ENCODE data around the gene CRYBG1. TPM values are rescaled to one million over a fixed set of nuclear protein-coding genes. Genes with fewer than 3 reads are reported as not detected.
"Not testable (repeated sequence)": the region's sequence is repeated elsewhere in the genome, so short reads cannot be mapped to it uniquely, and the experiment has no call there.

Gene CRYBG1
- total RNA-seq, 1 donor from 2014 or later, result 3.7 TPM

GRCh38 chr6:106509420-106510089 lies 149.0 kb downstream of the CRYBG1 start:
- Histone ChIP-seq H3K36me3 (ENCODE audit: control insufficient read depth in 3 of 3, insufficient read depth in 3 of 3, low read length in 3 of 3) (no peaks in the 10 kb centered on the region), H3K9me3 (ENCODE audit: control insufficient read depth in 3 of 3, low read length in 3 of 3) (no peaks in the 10 kb centered on the region), H3K27me3 (ENCODE audit: control insufficient read depth in 3 of 3, insufficient read depth in 3 of 3, low read length in 3 of 3) (peaks cover 40 to 49% (median 47%) of the 10 kb centered on the region in 3 donors), H3K27ac (ENCODE audit: low read depth, low read length) (no peak overlapping the region), H3K4me1 (ENCODE audit: control insufficient read depth in 3 of 3, insufficient read depth in 3 of 3, low read length in 3 of 3) (peaks cover 16 to 30% (median 19%) of the 10 kb centered on the region in 3 donors), H3K9ac (ENCODE audit: low read depth in 1 of 3, low read length in 3 of 3) (no peak overlapping the region), H3K4me3 (ENCODE audit: low read length in 3 of 3) (peak overlapping the region; percentile 60 to 70 (median 64))

- no peak overlapping the region for H3K27ac ChIP-seq (ENCODE audit: low read depth, low read length)
- H3K4me3 ChIP-seq (ENCODE audit: low read length in 3 of 3), result peak overlapping the region; percentile 60 to 70 (median 64)
- no peaks in the 10 kb centered on the region for H3K9me3 ChIP-seq (ENCODE audit: control insufficient read depth in 3 of 3, low read length in 3 of 3)
- no peaks in the 10 kb centered on the region for H3K36me3 ChIP-seq (ENCODE audit: control insufficient read depth in 3 of 3, insufficient read depth in 3 of 3, low read length in 3 of 3)
- peaks cover 16 to 30% (median 19%) of the 10 kb centered on the region in 3 donors for H3K4me1 ChIP-seq (ENCODE audit: control insufficient read depth in 3 of 3, insufficient read depth in 3 of 3, low read length in 3 of 3)
- H3K27me3 ChIP-seq (ENCODE audit: control insufficient read depth in 3 of 3, insufficient read depth in 3 of 3, low read length in 3 of 3), result peaks cover 39 to 49% (median 47%) of the 10 kb centered on the region in 3 donors
- H3K9ac ChIP-seq (ENCODE audit: low read depth in 1 of 3, low read length in 3 of 3), result no peak overlapping the region
Measured at GRCh38 chr6:106510090-106510970, 149.8 kb downstream of the CRYBG1 start.

GRCh38 chr6:106511288-106512047 lies 151.0 kb downstream of the CRYBG1 start:
- H3K4me3 ChIP-seq (ENCODE audit: low read length in 3 of 3), result peak overlapping the region; percentile 65 to 79 (median 75)
- peak overlapping the region in 2 of 3 donors; percentile 65 to 71 for H3K9ac ChIP-seq (ENCODE audit: low read depth in 1 of 3, low read length in 3 of 3)
- H3K36me3 ChIP-seq (ENCODE audit: control insufficient read depth in 3 of 3, insufficient read depth in 3 of 3, low read length in 3 of 3), result no peaks in the 10 kb centered on the region
- peaks cover 40 to 49% (median 47%) of the 10 kb centered on the region in 3 donors for H3K27me3 ChIP-seq (ENCODE audit: control insufficient read depth in 3 of 3, insufficient read depth in 3 of 3, low read length in 3 of 3)
- peaks cover 16 to 30% (median 19%) of the 10 kb centered on the region in 3 donors for H3K4me1 ChIP-seq (ENCODE audit: control insufficient read depth in 3 of 3, insufficient read depth in 3 of 3, low read length in 3 of 3)
- peak overlapping the region; percentile 59 for H3K27ac ChIP-seq (ENCODE audit: low read depth, low read length)
- H3K9me3 ChIP-seq (ENCODE audit: control insufficient read depth in 3 of 3, low read length in 3 of 3), result no peaks in the 10 kb centered on the region

GRCh38 chr6:106512048-106512967 lies 151.8 kb downstream of the CRYBG1 start:
- Histone ChIP-seq H3K36me3 (ENCODE audit: control insufficient read depth in 3 of 3, insufficient read depth in 3 of 3, low read length in 3 of 3) (no peaks in the 10 kb centered on the region), H3K4me1 (ENCODE audit: control insufficient read depth in 3 of 3, insufficient read depth in 3 of 3, low read length in 3 of 3) (peaks cover 16 to 30% (median 19%) of the 10 kb centered on the region in 3 donors), H3K9me3 (ENCODE audit: control insufficient read depth in 3 of 3, low read length in 3 of 3) (no peaks in the 10 kb centered on the region), H3K4me3 (ENCODE audit: low read length in 3 of 3) (peak overlapping the region; percentile 65 to 79 (median 75)), H3K27me3 (ENCODE audit: control insufficient read depth in 3 of 3, insufficient read depth in 3 of 3, low read length in 3 of 3) (peaks cover 40 to 45% (median 43%) of the 10 kb centered on the region in 3 donors), H3K9ac (ENCODE audit: low read depth in 1 of 3, low read length in 3 of 3) (peak overlapping the region; percentile 43 to 71 (median 65)), H3K27ac (ENCODE audit: low read depth, low read length) (peak overlapping the region; percentile 59)

GRCh38 chr6:106512968-106513574 lies 152.6 kb downstream of the CRYBG1 start:
- Histone ChIP-seq H3K9me3 (ENCODE audit: control insufficient read depth in 3 of 3, low read length in 3 of 3) (no peaks in the 10 kb centered on the region), H3K27ac (ENCODE audit: low read depth, low read length) (peak overlapping the region; percentile 59), H3K4me3 (ENCODE audit: low read length in 3 of 3) (peak overlapping the region; percentile 65 to 79 (median 75)), H3K27me3 (ENCODE audit: control insufficient read depth in 3 of 3, insufficient read depth in 3 of 3, low read length in 3 of 3) (peaks cover 37 to 40% (median 40%) of the 10 kb centered on the region in 3 donors), H3K36me3 (ENCODE audit: control insufficient read depth in 3 of 3, insufficient read depth in 3 of 3, low read length in 3 of 3) (no peaks in the 10 kb centered on the region), H3K9ac (ENCODE audit: low read depth in 1 of 3, low read length in 3 of 3) (peak overlapping the region; percentile 43 to 71 (median 65)), H3K4me1 (ENCODE audit: control insufficient read depth in 3 of 3, insufficient read depth in 3 of 3, low read length in 3 of 3) (peaks cover 16 to 30% (median 19%) of the 10 kb centered on the region in 3 donors)

- peaks cover 33 to 37% (median 37%) of the 10 kb centered on the region in 3 donors for H3K27me3 ChIP-seq (ENCODE audit: control insufficient read depth in 3 of 3, insufficient read depth in 3 of 3, low read length in 3 of 3)
- H3K27ac ChIP-seq (ENCODE audit: low read depth, low read length), result no peak overlapping the region
- no peak overlapping the region for H3K4me3 ChIP-seq (ENCODE audit: low read length in 3 of 3)
- H3K9ac ChIP-seq (ENCODE audit: low read depth in 1 of 3, low read length in 3 of 3), result no peak overlapping the region
- H3K36me3 ChIP-seq (ENCODE audit: control insufficient read depth in 3 of 3, insufficient read depth in 3 of 3, low read length in 3 of 3), result no peaks in the 10 kb centered on the region
- H3K9me3 ChIP-seq (ENCODE audit: control insufficient read depth in 3 of 3, low read length in 3 of 3), result no peaks in the 10 kb centered on the region
- peaks cover 16 to 30% (median 19%) of the 10 kb centered on the region in 3 donors for H3K4me1 ChIP-seq (ENCODE audit: control insufficient read depth in 3 of 3, insufficient read depth in 3 of 3, low read length in 3 of 3)
Measured at GRCh38 chr6:106513808-106514582, 153.5 kb downstream of the CRYBG1 start.

- H3K27ac ChIP-seq (ENCODE audit: low read depth, low read length), result no peak overlapping the region
- no peaks in the 10 kb centered on the region for H3K9me3 ChIP-seq (ENCODE audit: control insufficient read depth in 3 of 3, low read length in 3 of 3)
- no peak overlapping the region for H3K4me3 ChIP-seq (ENCODE audit: low read length in 3 of 3)
- H3K9ac ChIP-seq (ENCODE audit: low read depth in 1 of 3, low read length in 3 of 3), result no peak overlapping the region
- H3K36me3 ChIP-seq (ENCODE audit: control insufficient read depth in 3 of 3, insufficient read depth in 3 of 3, low read length in 3 of 3), result no peaks in the 10 kb centered on the region
- H3K27me3 ChIP-seq (ENCODE audit: control insufficient read depth in 3 of 3, insufficient read depth in 3 of 3, low read length in 3 of 3), result peaks cover 32 to 33% (median 33%) of the 10 kb centered on the region in 3 donors
- H3K4me1 ChIP-seq (ENCODE audit: control insufficient read depth in 3 of 3, insufficient read depth in 3 of 3, low read length in 3 of 3), result peaks cover 19 to 30% (median 21%) of the 10 kb centered on the region in 3 donors
Measured at GRCh38 chr6:106514583-106514885, 154.0 kb downstream of the CRYBG1 start.

- H3K27ac ChIP-seq (ENCODE audit: low read depth, low read length); H3K9ac ChIP-seq (ENCODE audit: low read depth in 1 of 3, low read length in 3 of 3); H3K4me3 ChIP-seq (ENCODE audit: low read length in 3 of 3); H3K9me3 ChIP-seq (ENCODE audit: control insufficient read depth in 3 of 3, low read length in 3 of 3); H3K36me3 ChIP-seq (ENCODE audit: control insufficient read depth in 3 of 3, insufficient read depth in 3 of 3, low read length in 3 of 3): not testable (repeated sequence)
- Histone ChIP-seq H3K4me1 (ENCODE audit: control insufficient read depth in 3 of 3, insufficient read depth in 3 of 3, low read length in 3 of 3) (peaks cover 11 to 21% (median 16%) of the 10 kb centered on the region in 3 donors), H3K27me3 (ENCODE audit: control insufficient read depth in 3 of 3, insufficient read depth in 3 of 3, low read length in 3 of 3) (peaks cover 22 to 26% (median 22%) of the 10 kb centered on the region in 3 donors)
Measured at GRCh38 chr6:106515582-106515981, 155.1 kb downstream of the CRYBG1 start.
